ENCODE results near the gene TNFAIP6.
"Not testable (repeated sequence)": the region's sequence is repeated elsewhere in the genome, so short reads cannot be mapped to it uniquely, and the experiment has no call there.

The TNFAIP6 gene

DNA sequence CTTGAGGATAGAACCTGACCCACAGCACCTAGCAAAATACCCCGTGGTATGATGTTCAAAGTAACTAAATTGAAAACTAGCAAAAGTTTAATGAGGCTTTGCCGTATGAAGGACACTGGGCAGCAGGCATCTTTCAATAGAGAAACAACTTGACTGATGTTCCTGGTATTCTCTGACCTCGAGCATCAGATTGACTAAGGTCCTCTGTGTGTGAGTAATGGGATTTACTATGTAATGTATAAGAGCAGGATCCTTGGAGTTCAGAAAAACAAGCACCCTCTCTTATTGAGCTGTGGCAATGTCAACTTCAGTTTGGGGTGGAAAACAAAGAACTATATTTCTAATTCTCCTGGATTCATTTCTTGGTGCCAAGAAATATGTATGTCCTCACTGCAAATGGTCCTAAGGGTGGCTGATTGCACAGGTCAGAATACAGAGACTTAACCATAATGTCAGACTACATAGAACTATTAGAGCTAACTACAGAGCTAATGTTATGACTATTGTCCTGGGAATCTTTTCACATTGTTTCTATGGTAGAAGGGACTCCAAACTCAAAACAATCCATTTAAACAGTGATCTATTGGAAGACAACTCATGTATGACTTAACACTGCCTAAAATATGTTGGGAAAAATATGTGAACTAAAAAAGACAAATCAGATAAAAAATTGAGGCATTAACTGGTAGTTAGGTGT lies 4.4 kb downstream of the TNFAIP6 start:
- no peak for DNase-seq

DNA sequence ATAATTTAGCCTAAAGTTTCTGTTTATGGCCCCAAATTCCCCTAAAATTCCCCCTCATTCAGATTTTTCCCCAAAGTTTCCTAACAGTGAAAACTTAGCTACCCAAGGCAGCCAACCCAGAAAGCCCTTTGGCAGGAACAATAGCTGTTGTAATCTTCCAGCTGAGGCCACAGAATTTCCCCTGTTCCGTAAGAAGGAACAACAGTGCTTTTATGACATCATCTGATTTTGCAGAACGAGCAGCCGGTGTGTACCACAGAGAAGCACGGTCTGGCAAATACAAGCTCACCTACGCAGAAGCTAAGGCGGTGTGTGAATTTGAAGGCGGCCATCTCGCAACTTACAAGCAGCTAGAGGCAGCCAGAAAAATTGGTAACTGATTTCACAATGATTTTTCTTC lies 6.3 kb downstream of the TNFAIP6 start:
- no peak for DNase-seq

DNA sequence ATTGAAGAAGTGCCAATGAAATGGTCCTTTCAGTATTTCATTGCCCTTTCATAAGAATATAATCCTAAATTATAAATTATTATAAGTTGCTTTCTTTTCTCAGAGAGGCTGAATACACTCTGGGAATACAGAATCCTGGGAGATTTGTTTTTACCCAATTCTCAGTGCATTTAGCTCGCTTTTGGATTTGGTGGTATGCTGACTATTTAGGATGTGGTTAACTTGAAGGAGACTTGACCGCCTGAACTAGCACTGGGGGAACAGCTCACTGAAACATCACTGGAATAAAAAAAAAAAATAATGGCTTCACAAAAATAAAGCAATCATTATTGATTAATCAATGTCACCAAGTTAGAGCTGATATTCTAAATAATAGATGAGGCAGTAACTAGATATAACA lies 10.2 kb downstream of the TNFAIP6 start:
- no peak for DNase-seq

DNA sequence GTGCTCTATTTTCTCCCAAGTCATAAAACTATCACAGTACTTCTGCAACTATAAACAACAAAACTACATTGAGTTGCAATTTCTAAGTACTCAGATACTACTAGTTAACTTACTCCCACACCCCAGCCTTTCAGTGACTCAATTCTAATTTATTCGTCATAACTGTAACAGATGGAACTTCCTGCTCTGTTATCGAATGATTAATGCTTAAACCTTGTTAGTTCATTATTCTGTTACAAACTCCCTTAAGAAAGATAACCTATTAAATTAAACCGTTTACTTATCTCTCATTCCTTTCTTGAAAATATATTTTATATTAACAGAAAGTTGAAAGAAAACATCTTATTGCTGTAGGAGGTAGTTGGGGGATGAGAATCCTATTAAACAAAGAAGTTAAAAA lies 17.0 kb downstream of the TNFAIP6 start:
- no peak for DNase-seq

DNA sequence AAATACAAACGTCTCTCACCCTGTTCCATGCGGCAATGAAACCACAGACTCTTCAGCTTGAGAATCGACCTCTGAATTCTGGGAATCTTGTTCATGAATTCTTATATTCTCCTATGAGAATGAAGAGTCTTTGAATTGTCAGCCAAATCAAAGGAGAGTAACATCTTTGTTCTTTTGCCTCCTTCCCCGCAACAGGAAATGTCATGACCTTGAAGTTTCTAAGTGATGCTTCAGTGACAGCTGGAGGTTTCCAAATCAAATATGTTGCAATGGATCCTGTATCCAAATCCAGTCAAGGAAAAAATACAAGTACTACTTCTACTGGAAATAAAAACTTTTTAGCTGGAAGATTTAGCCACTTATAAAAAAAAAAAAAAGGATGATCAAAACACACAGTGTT lies 21.8 kb downstream of the TNFAIP6 start:
- DNase-seq, result no peak

DNA sequence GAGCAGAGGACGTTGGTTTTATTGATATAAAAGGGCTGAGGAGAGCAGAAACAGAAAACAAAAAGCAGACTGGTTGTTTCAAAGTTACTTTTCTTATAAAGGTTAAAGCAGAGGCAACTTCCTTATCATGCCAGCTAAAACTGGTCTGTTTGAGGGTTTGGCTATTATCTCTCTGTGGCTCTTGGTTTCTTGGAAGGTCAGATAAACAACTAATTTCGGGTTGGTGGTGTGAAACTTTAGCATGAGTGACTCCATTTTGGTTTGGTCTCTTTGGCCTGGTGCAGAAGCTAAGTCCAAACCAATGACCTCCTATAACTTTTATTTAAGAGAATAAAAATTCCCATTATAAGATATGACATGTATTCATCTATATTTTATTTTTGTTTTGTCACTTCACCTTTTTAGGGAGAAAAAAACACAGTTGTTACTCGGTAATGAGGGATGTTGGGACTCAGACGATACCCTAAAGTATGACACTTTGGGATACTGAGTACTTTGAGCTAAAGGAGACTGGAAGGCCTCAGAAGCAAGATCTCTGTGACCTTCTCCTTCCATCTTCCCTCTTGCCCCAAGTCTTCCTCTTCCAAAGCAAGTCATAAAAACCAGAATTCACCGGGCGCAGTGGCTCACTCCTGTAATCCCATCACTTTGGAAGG lies 23.3 kb downstream of the TNFAIP6 start:
- DNase-seq, result no peak

DNA sequence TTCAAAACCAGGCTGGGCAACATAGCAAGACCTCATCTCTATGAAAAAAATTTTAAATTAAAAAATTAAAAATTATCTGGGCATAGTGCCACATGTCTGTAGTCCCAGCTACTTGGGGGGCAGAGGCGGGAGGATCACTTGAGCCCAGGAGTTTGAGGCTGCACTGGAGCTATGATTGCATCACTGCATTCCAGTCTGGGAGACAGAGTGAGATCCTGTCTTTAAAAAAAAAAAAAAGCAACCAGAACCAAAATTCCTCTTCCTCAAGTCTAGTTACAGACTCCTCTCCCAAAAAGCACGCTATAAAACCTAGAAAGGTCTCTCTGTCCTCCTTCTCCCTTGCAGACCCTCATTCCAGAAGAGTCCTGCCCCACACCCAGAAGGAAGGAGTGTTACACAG lies 23.9 kb downstream of the TNFAIP6 start:
- DNase-seq, result no peak

DNA sequence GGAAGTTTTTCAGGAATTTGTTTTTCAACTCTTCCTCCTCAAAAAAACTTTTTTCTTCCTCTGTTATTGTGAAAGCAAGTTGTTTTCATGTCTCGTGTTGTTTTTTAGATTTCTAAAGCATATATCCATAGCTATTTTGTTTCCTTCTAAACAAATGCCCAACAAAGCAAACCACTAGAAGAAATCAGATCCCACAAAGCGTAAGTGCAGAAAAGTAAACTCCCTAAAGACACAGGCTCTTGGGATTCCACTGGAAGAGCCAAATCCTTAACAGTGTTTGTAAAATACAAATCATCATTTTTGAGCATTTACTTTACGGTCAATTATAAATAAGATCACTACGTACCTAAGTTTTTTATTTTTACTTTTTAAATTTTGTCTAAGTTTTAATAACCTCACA lies 30.6 kb downstream of the TNFAIP6 start:
- no peak for DNase-seq

DNA sequence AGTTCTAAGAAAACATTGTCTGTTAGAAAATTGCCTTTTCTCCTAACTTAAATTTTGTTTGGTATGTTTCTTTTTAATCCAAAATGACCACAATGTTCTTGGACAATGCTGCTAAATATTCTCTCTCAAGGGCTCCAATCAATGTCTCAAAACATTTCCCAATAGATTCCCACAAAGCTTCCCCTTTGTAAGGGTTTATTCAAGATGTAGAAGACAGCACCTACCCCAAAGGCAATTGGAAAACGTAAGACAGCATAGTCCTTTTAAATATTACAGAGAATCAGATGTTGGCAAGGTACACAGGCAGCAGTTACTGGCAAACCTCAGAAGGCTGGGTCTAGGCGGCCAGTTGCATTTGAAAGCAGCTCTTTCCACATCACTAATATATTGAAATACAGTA lies 34.0 kb downstream of the TNFAIP6 start:
- no peak for DNase-seq

DNA sequence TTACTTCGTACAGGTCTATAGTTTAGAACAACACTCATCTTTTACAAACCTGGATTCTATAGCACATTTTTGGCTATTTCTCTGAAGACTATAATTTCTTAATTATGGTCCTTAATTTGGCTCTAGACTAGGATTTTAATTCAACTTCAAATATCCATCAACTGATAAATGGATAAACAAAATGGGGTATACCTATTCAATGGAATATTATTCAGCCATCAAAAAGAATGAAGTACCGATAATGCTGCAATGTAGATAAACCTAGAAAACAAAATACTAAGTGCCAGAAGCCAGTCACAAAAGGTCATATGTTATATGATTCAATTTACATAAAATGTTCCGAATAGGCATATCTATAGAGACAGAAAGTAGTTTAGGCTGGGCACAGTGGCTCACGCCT lies 37.1 kb downstream of the TNFAIP6 start:
- DNase-seq, result no peak

DNA sequence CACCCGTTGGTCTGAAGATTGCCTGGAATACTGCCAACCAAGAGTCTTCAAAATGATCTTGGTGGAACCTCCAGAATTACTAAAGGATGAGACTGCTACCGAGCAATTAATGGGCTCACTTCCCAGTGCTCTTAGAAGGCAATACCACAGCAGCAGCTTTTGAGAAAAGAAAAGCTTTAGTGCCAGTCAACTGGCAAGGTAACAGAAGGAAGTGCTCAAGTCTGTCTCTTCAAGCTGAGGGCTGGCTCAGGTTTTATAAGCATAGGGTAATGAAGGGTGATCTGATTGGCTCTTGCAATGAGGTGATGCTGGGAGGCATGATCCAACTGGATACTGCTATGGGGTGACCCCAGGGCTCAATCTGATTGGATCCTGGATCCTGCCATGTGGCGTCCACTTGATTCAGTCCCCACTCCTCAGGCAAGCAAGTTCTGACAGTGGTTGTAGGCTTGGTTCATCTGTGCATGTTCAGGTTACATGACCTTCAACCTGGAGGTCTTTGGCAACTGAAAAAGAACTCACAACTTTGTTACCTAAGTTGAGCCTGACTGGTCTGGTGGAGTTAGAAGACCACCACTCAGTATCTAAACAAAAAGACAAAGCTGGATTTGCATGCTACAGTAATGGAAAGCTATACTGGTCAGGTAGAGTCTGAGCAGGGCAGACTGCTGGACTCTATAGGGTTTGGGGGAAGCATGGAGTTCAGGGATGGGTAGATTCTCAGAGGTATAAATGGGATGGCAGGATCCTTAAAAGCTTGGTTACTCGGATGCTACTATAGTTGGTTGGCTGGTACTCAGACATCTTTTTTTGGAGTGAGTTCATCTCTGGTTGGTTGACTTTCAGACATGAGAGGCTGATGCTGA lies 38.4 kb downstream of the TNFAIP6 start:
- no peak for DNase-seq

DNA sequence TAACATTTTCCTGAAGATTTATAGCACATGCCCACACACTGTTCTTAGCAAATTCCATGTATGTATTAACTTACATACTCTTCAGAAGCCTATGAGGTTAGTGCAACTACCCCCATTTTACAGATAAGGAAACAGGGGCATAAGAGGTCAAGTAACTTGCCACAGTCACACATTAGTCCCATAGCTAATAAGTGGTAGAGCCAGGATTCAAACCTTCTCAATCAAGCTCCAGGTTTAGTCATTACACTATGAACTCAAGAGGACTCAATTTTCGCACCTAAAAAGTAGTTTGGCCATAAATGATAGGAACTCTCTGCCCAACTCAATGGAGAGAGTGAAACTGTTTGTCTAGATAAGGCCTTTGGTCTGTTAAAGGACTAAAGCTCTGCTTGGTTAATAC lies 42.6 kb downstream of the TNFAIP6 start:
- no peak for DNase-seq

DNA sequence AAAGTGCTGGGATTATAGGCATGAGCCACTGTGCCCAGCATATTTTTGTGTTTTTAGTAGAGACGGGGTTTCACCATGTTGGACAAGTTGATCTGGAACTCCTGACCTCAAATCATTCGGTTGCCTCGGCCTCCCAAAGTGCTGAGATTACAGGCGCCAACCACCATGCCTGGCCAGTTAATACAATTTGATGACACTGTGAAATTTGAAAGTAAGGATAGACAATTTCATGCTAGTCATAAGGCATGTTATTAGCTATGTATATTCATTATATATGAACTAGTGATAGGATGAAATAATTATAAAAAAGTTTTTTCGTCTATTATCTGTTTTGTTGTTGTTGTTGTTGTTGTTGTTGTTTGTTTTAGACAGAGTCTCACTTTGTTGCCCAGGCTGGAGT lies 43.8 kb downstream of the TNFAIP6 start:
- DNase-seq, result no peak

DNA sequence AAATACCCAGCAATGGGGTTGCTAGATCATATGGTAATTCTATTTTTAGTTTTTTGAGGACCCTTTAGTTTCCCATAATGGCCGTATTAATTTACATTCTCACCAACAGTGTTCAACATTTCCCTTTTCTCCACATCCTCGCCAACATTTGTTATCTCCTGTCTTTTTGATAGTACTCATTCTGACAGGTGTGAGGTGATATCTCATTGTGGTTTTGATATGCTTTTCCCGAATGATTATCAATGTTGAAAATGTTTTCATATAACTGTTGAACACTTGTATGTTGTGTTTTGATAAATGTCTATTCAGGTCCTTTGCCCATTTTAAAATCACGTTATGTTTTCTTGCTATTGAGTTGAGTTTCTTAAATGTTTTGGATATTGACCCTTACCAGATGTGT lies 46.5 kb downstream of the TNFAIP6 start:
- no peak for DNase-seq

DNA sequence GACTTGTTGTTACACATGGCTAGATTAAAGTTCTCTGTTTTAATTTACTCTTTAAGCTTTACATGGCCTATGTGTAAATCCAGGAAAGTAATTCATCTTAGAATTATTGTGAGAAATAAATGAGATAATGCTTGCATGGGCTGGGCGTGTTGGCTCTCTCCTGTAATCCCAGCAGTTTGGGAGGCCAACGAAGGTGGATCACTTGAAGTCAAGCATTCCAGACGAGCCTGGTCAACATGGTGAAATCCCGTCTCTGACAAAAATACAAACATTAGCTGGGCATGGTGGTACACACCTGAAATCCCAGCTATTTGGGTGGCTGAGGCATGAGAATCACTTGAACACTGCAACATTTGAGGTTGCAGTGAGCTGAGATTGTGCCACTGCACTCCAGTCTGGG lies 48.0 kb downstream of the TNFAIP6 start:
- no peak for DNase-seq

DNA sequence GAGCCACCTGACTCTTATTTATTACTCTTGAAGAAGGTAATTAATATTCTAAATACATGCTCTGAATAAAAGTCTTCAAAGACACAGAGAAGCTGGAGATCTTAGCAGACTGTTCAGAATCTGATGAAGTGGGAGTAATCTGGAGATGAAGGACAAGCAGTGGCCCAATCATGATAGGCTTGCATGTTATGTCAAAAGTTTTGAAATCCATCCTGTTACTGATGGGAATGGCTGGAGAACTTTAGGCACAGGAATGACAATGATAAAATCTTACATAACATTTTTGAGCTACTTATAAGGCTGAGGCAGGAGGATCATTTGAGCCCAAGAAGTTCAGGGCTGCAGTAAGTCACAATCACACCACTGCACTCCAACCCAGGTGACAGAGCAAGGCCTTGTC lies 49.9 kb downstream of the TNFAIP6 start:
- DNase-seq, result no peak

DNA sequence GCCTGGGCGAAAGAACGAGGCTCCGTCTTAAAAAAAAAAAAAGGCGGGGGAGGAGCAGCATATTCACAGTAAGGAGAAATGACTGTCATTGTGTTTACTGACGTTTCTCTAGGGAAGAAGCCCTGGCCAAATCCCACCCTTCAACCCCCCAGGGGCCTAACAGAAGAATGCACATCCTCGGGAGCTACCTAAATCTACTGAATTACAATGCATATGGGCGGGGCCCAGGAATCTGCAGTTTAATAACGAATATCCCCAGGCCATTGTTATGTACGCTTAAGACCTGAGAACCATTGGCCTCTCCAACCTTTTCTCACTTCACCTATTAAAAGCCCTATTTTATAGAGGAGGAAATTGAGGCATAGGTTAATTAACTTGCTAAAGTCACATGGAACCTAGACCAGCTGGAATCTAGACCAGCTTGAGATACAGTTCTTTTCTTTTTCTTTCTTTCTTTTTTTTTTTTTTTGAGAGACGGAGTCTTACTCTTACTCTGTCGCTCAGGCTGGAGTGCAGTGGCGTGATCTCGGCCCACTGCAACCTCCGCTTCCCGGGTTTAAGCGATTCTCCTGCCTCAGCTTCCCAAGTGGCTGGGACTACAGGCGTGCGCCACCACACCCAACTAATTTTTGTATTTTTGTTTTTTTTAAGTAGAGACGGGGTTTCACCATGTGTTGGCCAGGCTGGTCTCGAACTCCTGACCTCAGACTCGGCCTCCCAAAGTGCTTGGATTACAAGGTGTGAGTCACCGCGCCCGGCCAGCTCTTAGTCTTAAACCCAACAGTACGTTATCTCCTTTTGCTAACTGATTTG lies 51.6 kb downstream of the TNFAIP6 start:
- DNase-seq, result no peak

DNA sequence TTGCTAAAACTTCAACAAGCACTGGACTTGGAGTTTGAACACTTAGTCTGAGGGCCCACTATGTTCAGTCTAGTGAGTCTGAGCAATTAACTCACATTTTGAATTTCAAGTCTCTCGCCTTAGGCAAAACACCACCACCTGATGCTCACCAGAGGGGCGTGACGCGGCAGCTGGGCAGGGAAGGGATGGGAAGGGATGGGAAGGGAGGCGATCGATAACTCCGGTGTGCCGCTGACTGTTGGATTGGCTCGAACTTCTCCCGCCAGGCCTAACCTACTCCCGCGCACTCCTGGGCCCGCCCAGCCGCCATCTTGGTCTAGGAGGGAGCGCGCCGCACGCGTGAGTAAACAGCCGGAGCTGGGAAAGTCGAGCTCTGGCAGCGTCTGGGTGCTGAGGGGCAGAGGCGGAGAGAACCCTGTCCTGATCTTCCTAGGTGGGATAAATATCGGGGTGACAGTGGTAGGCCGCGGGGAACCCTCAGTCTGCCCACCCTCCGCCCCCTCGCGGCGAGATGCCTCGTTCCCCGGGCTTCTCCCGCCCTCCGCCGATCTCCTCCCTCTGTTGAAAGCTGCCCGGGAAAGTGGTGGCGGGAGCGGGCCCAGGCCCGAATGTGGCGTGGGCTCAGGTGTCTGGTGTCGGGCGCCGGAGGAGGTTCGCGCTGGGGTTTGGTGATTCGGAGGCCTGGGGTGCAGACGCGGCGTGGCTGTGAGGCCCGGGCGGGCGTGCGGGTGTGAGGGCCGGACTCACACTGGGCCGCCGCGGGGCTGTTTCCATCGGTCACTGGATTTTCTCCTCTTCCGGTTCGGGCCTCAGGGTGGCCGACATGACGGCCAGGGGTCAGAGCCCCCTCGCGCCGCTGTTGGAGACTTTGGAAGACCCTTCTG lies 52.5 kb downstream of the TNFAIP6 start, which contains the start of gene RIF1:
TSS of gene RIF1 (plus strand) at position 302 of the 884 bp plus-strand sequence. CDS start at position 824, 522 bp downstream.
- peak; percentile 97 for DNase-seq

DNA sequence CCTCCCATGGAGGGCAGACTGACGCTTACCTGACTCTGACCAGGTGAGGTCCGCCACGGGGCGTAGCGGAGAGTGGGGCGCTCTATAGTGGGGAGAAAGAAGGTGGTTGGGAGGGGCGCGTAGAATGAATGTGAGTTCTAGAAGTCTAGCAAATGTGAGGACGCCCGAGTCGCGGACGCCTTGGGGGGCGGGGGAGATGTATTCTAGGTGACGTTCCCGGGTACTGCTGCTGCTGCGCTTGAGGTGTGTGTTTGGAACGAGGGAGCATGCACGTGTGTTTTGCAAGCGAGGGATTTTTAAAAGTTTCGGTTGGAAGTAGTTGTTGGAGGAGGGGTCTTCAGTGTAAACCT lies 53.1 kb downstream of the TNFAIP6 start:
- DNase-seq, result no peak

DNA sequence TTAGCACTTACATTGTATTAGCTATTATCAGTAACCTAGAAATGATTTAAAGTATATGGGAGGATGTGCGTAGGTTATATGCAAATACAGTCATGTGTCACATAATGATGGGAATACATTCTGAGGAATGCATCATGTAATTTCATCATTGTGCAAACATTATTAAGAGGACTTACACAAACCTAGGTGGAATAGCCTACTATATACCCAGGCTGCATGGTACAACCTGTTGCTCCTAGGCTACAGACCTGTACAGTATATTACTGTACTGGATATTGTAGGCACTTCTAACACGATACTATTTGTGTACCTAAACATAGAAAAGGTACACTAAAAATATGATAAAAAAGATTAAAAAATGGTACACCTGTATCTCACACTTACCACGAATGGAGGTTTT lies 60.3 kb downstream of the TNFAIP6 start:
- DNase-seq, result no peak

DNA sequence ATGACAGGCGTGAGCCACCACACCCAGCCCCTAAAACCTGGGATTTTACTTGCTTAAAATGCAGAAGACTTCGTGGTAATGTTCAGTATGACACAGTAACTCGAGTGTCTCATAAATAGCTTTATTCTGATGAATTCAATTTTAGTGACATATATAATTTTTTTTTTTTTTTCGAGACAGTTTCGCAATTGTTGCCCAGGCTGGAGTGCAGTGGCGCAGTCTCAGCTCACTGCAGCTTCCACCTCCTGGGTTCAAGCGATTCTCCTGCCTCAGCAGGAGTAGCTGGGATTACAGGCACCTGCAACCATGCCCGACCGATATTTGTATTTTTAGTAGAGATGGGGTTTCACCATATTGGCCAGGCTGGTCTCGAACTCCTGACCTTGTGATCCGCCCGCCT lies 64.3 kb downstream of the TNFAIP6 start:
- not testable (repeated sequence) for DNase-seq

DNA sequence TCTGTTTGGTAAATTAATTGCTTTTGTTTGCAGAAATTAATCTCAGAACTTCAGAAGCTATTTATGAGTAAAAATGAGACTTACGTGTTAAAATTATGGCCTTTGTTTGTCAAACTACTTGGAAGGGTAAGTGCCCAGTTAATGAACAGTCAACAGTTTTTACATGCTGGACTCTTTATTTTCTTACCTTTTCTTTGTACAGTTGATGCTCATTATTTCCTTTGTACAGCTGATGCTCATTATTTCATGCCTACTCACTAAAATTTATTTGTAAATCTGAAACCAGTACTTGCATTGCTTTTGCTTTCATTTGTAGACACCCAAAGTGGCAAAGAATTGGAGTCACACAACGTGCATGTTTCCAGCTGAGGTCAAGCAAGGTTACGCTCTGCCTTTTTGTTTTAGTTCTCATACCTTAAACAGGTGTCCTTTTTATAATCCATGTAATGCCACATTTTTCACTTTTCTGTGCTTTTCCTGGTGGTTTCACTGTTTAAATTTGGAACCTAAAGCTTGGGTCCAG lies 65.6 kb downstream of the TNFAIP6 start:
- no peak for DNase-seq
